Head of caudate nucleus (tissue), 42 donors: ENCODE results near the gene PBRM1.
A peak's percentile ranks its signal among the peaks of the same experiment; 100 is the strongest.

ENCODE experiments used
- DNase-seq, 42 donors: peaks; one replicate each; pipeline versions ENCODE4 v3.0.0 to v3.0.0-alpha.2; 2020 to 2021; ENCODE audit warnings: mixed read lengths in 7 of 42
- intact Hi-C: fragments of 100-400 bp; cut with DNase I; formaldehyde crosslinking; loops from one replicate; pipeline ENCODE4 v1.15.0; 2022

The PBRM1 gene

DNA sequence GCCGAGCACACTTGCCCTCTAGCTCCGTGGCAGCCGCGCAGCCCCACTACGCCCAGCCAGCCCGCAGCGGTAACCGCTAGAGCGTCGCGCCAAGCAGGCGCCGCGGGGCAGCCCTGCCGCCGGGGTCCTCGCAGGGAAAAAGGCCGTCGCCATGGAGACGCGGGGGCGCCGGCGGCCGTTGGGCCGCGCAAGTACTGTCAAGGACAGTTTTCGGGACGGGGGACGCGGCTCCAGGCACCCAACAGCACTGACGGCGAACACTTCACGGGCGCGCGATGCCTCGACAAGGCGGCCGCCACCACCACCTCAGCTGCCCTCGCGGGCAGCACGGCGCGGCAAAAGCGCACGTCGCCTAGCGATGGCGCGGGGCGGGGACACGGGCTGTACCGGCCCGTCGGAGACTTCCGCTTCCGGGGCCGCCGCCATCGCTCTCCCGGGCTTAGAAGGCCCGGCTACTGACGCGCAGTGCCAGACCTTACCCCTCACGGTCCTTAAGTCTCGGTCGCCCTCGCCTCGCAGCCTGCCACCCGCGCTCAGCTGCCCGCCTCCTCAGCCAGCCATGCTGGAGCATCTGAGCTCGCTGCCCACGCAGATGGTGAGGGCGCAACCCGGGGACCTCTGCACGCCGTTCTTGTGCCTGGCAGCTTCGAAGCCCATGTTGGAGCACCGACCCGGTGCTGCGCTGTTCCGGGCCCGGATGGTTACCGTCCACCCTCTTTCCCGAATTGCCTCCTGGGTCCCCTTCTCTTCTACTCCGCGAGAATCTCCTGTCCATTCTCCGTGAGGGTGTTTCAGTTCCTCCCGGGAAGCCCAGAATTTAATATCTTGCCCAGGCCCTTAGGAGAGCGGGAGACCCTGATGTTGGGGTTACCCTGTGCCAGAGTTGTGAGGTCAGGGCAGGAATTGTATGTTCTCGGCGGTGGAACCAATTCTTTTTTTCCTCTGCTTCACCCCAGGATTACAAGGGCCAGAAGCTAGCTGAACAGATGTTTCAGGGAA, 20.3 kb upstream of the PBRM1 start, which contains the start of the genes GLT8D1 and SPCS1:
GLT8D1 (minus strand) TSS at position 104 of the 999 bp plus-strand sequence. CDS start 5,331 bp downstream, outside the sequence.
SPCS1 (plus strand) TSS at position 419 of the 999 bp plus-strand sequence; CDS start at position 560, 141 bp downstream.
- peak; percentile 74 to 95 (median 90) for DNase-seq
- intact Hi-C loops, result no loop called here

- intact Hi-C loops, result no loop called here
- no peak for DNase-seq
Measured at GRCh38 chr3:52705438-52705687, 19.6 kb upstream of the PBRM1 start.

GRCh38 chr3:52704611-52705437, 19.1 kb upstream of the PBRM1 start:
- DNase-seq, result peak in 1 of 42 donors; percentile 8
- intact Hi-C loops, result no loop called here

DNA sequence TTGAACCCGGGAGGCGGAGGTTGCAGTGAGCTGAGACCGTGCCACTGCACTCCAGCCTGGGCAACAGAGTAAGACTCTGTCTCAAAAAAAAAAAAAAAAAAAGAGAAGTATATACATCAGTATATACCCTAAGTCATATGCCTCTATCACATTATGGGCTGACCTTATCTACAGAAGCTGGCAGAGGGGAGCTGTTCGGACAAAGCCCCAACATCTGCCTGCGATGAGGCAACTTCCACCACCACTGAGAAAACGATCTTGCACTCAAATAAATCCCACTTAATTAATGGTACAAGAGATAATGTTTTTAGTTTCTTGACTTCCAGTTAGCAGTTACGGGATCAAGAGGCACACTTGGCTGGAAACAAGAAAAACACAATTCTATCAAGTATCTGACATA, 17.6 kb upstream of the PBRM1 start:
- intact Hi-C loops, result no loop called here
- DNase-seq, result no peak

DNA sequence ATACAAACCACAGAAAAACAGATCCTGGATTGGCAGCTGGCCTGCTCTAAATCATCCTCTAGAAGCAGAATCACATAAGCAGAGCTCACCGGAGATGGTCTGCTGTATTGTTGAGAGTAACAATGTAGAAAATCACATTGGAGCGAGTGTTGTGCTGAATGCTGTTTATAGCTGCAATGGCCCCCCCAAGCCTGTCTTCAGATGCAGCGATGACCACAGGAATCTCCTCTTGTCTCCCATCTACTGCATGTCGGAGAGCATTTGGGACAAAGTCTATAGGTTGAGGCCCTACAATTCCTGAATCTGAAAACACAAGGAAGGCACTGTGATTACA, 11.9 kb upstream of the PBRM1 start:
- intact Hi-C loops, result no loop called here
- DNase-seq, result no peak

DNA sequence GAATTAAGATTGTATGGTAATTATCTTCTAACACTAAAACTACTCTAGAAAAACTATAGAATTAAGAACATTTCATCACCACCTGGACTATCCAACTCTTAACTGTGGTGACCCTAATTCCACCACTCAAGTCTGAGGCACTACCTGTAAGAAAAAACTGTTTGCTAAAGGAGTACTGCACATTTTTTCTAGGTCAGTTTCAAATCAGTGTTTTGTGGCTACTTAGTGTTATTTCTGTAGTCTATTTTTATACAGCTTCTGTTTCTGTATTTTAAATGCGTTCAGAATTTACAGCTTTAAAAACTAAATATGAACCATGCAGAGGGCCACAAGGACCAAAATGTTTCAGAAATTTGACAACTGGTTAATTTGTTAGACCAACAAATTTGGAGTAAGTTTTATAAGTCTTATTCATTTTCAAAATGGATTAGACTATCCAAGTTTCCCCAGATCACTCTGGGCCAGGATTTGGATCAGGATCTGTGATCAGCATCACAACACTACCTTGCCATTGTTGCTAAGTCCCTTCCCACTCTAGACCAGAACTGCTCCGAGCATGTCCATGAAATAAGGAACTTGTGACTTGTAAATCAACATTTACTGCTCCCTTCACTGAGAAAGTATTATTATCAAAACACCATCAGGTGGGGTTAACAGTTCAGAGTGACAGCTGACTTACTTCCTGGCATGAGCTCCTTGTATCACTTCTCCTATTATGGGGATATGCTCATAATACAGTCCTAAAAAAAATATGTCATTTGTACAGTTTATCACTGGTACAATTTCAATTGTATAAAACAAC, 11.3 kb upstream of the PBRM1 start:
- intact Hi-C loops, result no loop called here
- DNase-seq, result no peak

- intact Hi-C loops, result no loop called here
- no peak for DNase-seq
Measured at GRCh38 chr3:52695798-52696671, 10.3 kb upstream of the PBRM1 start.

DNA sequence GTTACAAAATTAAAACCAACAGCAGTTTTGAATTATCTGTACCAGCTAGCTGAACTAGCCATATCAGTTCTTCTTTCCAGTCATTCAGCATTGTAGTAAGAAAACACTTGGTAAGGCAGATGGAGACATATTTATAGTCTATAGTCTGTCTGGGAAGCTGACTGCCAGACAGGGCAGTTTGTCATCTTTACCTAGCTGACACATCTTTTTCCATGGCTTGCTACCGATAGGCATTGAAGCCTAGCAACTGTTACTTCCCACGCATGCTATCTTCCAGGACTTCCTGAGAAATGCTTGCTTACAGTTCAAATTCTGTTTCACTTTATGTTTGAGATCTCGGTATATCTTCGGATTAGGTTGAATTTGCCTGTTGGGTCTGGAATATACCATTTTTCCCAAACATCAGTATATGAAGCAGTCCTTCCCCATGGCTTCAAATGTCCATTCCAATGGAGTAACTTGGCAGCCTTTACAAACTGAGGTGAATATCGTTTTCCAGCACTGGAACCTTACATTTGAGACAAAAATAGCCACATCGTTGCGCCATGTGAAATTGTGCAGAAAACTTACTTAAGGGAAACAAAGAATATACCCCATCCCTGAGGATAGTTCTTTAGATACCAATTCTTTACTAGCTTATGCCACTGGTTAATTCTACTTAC, 8.9 kb upstream of the PBRM1 start:
- intact Hi-C loops, result no loop called here
- DNase-seq, result no peak

DNA sequence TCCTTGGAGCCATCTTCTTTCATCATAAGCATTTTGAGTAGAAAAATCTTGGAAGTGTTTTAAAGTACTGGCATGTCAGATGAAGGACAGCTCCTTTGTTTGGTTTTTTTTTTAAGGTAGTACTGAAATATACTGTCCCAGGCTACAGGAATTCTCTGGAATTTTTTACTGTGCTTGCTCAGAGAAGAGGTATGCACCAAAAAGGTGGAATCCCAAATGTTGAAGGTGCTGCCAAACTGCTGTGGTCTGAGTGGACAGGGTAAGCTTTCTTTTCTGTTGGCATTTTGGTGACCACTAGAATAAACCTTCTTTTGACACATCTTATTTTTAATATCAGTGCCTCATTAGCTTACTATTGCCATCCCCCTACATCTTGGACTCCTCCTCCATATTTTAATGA, 7.4 kb upstream of the PBRM1 start:
- no peak for DNase-seq
- intact Hi-C loops, result no loop called here

GRCh38 chr3:52690560-52690959, 4.8 kb upstream of the PBRM1 start:
- no peak for DNase-seq

GRCh38 chr3:52689151-52689550, 3.4 kb upstream of the PBRM1 start:
- intact Hi-C loops, result loop anchor here (5.0 to 10.0 kb wide), 2 partner anchors 214 to 358 kb away; partner anchors contain the start of gene SFMBT1

More at GRCh38 chr3:52690560-52690959, 4.8 kb upstream of the PBRM1 start:
- intact Hi-C loops, result no loop called here

DNA sequence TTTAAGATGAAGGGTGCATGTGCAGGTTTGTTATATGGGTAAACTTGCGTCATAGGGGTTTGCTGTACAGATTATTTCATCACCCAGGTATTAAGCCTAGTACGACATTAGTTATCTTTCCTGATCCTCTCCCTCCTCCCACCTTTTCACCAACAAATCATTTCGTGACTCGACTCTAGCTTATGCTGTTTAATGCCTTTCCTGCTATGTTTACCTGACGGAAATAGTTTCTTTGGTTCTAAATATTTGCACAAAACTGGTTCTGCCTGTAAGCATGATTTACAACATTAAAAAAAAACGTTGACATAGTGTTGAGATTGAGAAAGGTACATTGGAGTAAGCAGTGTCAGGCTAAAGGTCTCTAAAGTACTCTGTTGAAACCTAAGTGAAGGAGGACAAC, 2.6 kb upstream of the PBRM1 start:
- intact Hi-C loops, result loop anchor here (5.0 to 10.0 kb wide), 2 partner anchors 213 to 359 kb away; partner anchors contain the start of gene SFMBT1
- no peak for DNase-seq

More at GRCh38 chr3:52689151-52689550, 3.4 kb upstream of the PBRM1 start:
- no peak for DNase-seq

DNA sequence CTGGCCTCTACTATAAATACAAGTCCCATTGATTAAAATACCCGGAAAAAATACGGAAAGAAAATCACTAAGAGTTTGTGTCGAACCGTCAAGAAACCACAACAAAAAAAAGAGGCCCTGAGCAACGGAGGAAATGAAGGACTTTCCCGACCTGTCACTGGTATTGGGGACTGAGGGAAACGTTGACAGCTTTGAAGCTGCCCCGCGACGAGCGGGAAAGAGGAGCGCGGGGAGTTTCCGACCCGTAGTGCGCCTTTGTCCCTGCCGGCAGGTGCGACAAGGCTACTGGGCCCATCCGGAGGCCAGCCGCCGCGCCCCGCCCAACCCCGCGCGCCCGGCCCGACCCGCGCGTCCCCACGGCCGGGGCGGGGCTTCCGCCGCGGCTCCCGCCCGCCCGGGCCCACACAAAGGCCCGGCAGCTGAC, 416 bp downstream of the PBRM1 start:
- peak; percentile 23 to 90 (median 77) for DNase-seq

GRCh38 chr3:52684184-52684583, 1.5 kb downstream of the PBRM1 start:
- DNase-seq, result no peak
- intact Hi-C loops, result loop anchor here (10.0 kb wide), 1 partner anchor 209 kb away; no protein-coding TSS in a partner anchor

More for the DNA sequence above, 416 bp downstream of the PBRM1 start:
- intact Hi-C loops, result loop anchor here (5.0 to 10.0 kb wide), 2 partner anchors 210 to 362 kb away; partner anchors contain the start of gene SFMBT1

DNA sequence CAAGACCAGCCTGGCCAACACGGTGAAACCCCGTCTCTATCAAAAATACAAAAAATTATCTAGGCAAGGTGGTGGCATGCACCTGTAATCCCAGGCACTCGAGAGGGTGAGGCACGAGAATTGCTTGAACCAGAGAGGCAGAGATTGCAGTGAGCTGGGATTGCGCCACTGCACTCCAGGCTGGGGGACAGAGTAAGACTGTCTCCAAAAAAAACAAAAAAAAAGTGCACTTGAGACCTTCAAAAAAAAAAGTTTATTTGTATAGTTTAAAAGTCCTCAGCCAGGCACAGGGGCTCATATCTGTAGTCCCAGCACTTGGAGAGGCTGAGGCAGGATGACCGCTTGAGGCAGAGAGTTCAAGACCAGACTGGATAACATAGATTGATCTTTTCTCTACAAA, 2.1 kb downstream of the PBRM1 start:
- intact Hi-C loops, result loop anchor here (2.0 to 10.0 kb wide), 2 partner anchors 147 to 209 kb away; partner anchors contain the start of gene UQCC5
- DNase-seq, result no peak

DNA sequence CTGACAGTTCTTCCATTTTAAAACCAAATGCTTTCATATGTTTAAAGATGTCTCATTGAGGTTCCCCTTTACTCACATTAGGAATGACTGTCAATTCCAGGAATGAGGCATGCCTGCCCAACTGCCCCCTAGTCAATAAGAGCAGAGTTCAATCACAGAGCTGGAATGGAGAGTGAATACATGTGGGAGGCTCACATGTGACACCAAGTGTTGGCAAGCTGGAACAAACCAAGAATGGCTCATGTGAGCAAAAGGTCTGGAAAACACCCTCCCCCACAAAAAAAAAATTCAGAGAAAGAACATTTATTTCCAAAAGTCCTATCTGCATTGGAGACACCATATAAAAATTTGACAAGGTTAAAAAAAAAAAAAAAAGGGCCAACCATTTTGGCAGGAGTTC, 3.7 kb downstream of the PBRM1 start:
- peak in 23 of 42 donors; percentile 9 to 69 (median 28) for DNase-seq
- intact Hi-C loops, result loop anchor here (2.0 to 10.0 kb wide), 2 partner anchors 145 to 207 kb away; partner anchors contain the start of gene UQCC5

DNA sequence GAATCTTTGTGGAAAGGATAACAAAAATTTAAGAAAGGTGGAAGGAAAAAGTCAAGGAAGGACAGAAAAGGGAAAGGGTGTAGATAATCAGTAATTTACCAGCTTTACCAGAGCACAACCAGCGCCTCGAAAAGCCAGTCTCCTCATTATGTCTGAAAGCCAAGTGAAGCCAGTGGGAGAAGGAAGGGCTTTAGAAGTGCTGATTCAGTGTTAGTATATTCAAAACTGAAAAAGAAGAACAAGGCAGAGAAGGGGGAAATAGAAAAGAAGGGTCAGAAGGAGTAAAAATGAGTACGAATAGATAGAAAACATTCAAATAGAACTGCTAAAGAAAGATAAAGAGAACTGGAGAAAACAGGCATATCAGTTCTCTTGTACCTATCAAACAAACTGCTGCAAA, 4.1 kb downstream of the PBRM1 start:
- DNase-seq, result no peak
- intact Hi-C loops, result loop anchor here (10.0 kb wide), 1 partner anchor 207 kb away; no protein-coding TSS in a partner anchor
